HG02852 (cell line): ENCODE measurements around the gene MPP3.
"Not testable (repeated sequence)": the region's sequence is repeated elsewhere in the genome, so short reads cannot be mapped to it uniquely, and the experiment has no call there.

Source experiments
- ATAC-seq: cut with Tn5 transposase; IDR thresholded peaks from one replicate; pipeline ENCODE4 v1.9.1; 2021; ENCODE audit warnings: mild to moderate bottlenecking, moderate library complexity; ENCODE audit not compliant: unreplicated experiment

The MPP3 gene, protein sequence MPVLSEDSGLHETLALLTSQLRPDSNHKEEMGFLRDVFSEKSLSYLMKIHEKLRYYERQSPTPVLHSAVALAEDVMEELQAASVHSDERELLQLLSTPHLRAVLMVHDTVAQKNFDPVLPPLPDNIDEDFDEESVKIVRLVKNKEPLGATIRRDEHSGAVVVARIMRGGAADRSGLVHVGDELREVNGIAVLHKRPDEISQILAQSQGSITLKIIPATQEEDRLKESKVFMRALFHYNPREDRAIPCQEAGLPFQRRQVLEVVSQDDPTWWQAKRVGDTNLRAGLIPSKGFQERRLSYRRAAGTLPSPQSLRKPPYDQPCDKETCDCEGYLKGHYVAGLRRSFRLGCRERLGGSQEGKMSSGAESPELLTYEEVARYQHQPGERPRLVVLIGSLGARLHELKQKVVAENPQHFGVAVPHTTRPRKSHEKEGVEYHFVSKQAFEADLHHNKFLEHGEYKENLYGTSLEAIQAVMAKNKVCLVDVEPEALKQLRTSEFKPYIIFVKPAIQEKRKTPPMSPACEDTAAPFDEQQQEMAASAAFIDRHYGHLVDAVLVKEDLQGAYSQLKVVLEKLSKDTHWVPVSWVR

DNA sequence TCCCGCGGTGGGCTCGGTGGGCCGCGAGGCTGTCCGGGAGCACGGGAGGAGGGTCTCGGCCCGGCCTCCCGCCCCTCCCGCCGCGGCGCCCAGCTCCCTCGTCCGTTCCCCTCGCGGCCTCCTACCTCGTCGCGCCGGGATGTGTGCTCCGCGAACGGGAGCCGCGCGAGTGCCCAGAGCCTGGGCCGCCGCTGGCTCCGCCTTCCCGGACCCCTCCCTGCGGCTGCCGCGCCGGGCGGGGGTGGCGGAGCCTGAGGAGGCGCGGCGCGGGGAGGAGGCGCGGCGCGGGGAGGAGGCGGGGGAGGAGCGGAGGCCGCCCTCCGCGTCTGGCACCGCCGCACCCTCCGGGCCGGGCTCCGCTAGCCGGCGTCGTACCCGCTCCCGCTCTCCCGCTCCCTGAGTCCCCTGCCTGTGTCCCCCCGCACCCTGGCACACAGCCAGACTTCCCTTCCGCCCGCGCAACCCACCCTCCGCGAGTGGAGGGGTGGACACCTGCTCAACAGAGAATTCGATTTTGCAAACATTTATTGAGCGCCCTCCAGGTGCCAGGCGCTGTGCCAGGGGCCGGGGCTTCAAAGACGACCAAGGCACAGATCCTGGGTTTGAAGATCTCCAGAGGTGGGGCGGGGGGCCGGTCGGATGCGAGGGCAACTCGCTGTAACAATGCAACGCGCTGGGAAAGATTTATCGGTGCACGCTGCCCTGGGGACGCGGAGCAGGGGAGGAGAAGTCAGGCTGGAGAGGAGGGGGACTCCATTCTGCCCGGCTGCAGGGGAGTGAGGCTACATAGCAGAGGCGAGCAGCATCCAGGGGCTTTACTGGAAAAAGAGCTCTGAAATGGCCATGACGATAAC is at the start of gene MPP3:
MPP3 (minus strand) TSS at position 171 of the 854 bp plus-strand sequence. CDS start 1,240 bp downstream, outside the sequence.
- no peak for ATAC-seq

- ATAC-seq = no peak
These were observed 49.0 kb upstream of the MPP3 start for GRCh38 chr17:43881758-43882505.

DNA sequence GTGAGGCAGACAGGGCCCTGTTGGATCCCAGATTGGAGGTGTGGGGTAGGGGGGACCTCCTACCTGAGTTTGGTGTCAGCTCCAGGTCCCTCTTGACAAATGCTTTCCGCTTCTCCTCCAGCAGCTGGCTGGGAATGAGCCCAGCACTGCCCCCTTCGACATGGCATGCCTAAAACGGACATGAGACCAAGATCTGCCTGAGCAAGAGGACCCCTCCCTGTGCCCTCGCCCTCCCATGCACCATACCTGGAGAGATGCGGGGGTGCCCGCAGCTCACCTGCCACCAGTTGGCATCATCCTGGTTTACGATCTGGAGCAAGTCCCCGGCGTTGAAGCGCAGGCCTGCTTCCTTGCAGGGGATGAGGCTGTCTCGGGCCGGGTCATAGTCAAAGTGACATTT is 48.2 kb upstream of the MPP3 start:
- ATAC-seq = no peak

GRCh38 chr17:43880420-43880991 is 47.6 kb upstream of the MPP3 start:
- no peak for ATAC-seq

DNA sequence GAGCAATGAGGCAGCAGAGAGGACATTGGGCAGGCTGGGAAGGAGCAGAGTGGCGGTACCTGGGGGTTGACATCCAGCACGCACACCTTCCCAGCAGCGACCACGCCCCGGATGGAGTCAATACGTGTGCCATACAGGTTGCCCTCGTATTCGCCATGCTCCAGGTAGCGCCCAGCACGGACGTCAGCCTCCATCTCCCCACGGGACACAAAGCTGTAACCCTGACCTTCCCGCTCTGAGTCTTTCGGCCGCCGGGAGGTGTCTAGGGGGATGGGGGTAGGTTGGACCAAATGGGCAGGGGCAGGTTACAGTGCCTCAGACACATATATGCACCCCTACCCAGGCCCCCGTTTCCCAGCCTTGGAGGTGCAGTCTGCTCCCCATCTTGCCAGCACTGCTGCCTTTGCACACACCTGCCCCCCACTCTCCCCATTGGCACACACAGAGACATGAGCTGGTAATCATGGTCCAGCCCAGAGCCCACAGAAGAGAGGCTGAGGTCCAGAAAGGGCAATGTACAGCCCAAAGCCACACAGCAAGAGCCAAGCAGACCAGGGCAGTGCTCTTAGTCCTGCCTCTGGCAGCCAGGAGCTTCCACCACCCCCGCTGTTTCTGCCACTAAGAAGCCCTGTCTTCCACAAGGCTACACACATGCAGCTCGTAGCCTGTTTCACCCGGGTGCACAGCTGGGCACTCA is 46.9 kb upstream of the MPP3 start:
- ATAC-seq = no peak

- no peak for ATAC-seq
These were observed 45.6 kb upstream of the MPP3 start for GRCh38 chr17:43878260-43879175.

GRCh38 chr17:43877451-43878155 is 44.7 kb upstream of the MPP3 start:
- ATAC-seq = no peak

GRCh38 chr17:43877031-43877430 is 44.1 kb upstream of the MPP3 start:
- ATAC-seq = no peak

DNA sequence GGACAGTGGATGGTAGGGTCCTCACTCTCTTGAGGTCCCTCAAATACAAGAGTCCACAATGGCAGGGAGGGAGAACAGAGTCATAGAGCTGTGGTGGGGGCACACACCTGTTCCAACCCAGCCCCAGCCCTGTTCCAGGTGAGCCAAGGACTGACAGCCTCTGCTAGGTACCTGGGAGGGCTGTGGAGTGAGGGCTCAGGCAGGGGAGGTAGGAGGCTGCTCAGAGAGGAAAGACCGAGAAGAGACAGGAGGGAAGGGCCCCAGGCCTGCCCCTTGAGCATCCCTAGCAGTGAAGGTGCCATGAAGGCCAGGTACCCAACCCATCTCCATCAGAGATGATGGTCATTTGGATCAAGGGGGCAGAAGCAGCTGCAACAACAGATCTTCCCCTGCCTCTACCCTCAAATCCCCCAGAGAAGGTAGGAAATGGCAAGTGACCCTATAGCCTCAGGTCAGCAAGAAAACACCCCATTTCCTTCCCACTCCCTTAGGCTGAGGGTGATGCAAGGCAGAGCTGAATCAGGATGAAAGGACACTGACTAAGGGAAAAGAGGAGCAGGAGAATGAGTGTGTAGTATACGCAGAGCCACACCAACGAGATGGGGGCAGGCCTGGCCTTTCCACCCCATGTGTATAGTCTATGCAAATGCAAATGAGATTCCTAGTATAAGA is 42.7 kb upstream of the MPP3 start:
- ATAC-seq = no peak

DNA sequence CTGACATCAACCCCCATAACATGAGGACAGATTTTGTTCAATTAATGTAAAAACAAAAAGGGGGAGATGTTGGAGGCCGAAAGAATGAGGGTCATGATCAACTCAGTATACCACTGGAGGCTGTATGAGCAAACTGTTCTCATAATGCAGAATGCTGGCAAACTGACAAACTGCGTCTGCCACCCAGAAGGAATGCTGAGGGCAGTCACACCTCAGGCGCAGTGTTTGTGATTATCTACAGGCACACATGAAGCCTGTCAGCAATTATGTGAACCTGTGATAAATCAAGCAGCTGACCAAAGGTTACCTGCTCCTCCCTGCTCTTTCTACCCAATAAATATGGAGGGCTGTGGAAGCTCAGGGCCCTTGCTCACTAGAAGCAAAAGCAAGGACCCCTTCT is 41.3 kb upstream of the MPP3 start:
- no peak for ATAC-seq

DNA sequence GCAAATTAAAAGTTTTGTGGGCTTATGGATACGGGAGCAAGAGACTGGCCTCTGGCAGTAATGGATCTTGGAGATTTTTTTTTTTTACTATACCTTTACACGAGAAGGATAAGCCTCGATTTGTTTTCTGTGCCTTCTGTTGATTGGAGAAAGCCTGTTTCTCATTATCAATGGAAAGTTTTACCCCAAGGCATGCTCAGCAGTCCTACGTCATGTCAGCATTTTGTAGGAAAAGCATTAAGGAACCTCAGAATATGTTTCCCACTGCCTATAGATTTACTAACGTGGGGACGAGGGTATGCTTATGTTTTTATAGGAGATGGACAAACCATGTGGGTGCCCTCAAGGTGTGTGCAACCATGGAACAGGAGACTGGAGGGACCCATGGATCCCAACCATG is 40.9 kb upstream of the MPP3 start:
- ATAC-seq = no peak

DNA sequence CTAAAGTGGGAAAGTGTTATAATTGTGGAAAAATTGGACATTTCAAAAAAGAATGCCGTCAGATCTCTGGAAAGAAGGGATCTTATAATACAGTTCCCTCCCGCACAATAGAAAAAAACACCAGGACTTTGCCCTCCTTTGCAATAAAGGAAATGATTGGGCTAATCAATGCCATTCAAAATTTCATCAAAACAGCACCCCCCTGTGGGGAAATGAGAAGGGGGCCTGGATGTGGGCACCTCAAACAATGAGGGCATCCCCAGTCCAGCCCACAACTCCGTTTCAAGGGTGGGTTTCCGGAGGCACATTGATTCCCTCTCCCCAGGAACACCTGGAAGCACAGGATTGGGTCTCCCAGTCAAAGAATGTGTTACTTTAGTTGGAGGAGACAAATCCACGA is 40.1 kb upstream of the MPP3 start:
- ATAC-seq = no peak

DNA sequence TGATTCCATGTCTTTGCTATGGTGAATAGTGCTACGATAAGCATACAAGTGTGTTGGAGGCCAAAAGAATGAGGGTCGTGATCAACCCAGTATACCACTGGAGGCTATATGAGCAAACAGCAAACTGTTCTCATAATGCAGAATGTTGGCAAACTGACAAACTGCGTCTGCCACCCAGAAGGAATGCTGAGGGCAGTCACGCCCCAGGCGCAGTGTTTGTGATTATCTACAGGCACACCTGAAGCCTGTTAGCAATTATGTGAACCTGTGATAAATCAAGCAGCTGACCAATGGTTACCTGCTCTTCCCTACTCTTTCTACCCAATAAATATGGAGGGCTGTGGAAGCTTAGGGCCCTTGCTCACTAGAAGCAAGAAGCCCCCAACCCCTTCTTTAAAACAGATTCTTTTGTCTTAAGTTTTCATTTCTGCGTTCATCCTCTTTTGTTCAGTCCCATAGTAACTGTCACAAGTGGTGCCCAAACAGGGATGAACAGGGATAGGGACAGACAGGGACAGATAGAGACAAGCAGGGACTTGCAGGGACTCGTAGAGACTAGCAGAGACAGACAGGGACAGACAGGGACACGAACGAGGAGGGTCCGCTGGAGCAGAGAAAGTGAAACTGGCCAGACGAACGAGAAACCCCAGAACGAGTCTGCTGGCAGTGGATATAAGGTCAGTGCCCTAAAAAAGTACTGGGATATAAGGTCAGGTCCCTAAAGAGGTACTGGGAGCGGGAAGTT is 39.2 kb upstream of the MPP3 start:
- ATAC-seq = no peak

- not testable (repeated sequence) for ATAC-seq
These were observed 36.1 kb upstream of the MPP3 start for GRCh38 chr17:43869031-43869430.

- no peak for ATAC-seq
These were observed 35.5 kb upstream of the MPP3 start for GRCh38 chr17:43868226-43868994.
